GM12873 (cell line): Measurements from ENCODE around the gene POLDIP3.

Experiments used
- TF ChIP-seq, protein P1 (sequence below): IDR thresholded peaks from 2 replicates; pipeline ENCODE4 v1.5.1; 2012; ENCODE audit warnings: low read depth, mild to moderate bottlenecking, moderate library complexity, low read length, control low read depth; ENCODE audit not compliant: insufficient read depth; ENCODE audit errors: missing control alignments

The POLDIP3 gene

DNA sequence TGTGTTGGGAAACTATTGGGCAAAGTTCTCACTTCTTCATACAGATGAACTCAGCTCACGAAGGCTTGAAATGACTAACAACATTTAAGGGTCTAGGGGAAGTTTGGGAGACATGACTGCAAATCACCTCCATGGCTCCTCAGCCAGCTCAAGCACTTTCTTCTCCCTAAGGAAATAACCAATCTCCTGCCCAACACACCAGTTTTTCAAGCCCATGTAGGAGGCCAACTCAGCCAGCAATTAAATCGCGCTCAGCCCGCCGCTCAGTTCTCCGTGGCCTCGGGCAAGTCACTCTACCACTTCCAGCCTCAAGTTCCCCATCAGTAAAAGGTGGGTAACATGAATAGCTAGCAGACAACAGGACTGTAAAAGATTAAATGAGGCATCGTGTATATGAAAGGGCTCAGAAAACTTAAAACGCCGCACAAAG, 796 bp downstream of the POLDIP3 start:
- TF ChIP-seq, protein P1, sequence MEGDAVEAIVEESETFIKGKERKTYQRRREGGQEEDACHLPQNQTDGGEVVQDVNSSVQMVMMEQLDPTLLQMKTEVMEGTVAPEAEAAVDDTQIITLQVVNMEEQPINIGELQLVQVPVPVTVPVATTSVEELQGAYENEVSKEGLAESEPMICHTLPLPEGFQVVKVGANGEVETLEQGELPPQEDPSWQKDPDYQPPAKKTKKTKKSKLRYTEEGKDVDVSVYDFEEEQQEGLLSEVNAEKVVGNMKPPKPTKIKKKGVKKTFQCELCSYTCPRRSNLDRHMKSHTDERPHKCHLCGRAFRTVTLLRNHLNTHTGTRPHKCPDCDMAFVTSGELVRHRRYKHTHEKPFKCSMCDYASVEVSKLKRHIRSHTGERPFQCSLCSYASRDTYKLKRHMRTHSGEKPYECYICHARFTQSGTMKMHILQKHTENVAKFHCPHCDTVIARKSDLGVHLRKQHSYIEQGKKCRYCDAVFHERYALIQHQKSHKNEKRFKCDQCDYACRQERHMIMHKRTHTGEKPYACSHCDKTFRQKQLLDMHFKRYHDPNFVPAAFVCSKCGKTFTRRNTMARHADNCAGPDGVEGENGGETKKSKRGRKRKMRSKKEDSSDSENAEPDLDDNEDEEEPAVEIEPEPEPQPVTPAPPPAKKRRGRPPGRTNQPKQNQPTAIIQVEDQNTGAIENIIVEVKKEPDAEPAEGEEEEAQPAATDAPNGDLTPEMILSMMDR: no peak

DNA sequence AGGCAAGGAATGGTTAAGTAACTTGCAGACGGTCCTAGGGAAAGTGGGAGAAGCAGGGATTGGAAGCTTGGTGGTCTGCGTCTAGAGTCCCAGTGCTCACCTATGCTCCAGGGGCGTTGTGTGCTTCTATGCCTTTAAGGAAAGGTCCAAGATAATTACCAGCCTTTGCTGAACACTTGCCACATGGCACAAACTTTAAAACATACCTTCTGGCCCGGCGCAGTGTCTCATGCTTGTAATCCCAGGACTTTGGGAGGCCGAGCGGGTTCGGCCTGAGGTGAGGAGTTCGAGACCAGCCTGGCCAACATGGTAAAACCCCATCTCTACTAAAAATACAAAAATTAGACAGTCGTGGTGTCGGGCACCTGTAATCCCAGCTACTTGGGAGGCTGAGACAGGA, 2.3 kb downstream of the POLDIP3 start:
- TF ChIP-seq, protein P1: no peak

DNA sequence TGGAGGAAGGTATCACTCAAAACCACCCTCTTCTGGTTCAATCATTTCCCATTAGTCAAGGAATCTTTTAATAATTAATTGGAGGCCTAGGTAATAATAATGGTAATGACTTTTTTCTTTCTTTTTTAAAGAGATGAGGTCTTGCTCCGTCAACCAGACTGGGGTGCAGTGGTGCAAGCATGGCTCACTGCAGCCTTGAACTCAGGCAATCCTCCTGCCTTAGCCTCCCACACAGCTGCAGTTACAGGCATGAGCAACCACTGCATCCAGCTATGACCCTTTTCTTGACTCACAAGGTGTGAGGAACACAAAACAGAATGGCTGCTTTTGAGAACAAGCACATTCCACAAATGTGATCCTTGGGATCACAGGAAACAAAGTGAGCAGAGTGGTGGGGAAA, 3.6 kb downstream of the POLDIP3 start:
- TF ChIP-seq, protein P1: no peak

DNA sequence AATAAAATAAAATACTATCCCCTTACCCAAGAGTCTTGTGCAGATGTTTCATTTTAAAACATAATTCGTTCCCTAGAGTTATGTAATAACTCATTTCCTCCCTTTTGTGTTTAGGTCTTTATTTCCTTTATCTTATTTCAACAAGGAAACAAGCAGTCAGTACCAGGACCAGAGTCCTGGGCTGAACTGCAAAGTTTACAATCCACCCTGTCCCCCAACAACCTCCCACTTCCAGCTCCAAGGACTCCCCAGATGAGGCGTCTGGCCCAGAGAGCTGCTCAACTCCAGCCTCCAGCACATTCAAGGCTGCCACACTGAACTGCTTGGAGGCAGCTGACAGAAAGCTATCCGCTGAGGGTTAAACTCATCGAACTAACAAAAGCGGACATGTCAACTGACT, 4.5 kb downstream of the POLDIP3 start:
- TF ChIP-seq, protein P1: no peak

DNA sequence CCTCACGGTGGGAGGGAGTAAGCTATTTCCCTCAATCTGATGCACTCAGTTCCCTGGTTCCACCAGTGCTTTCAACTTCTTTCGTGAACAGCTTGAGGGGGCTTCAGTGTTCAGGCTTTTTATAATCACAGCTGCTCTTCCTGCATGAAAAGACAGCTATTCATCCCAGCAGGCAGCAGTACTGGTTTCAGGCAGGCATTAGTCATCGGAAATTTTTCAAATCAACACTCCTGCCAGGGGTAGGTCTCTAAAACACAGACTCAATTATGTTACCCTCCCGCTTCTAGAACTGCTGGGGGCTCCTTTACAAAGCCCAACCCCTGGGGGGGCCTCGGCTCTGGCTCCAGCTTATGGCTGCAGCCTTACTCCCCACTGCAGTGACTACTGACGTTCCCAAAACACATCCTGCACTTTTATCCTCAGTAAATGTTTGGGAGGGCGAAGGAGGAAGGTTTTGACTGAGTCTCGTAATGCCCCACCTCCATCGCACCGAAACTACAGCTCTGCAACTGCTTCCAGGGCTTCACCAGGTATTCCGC, 5.8 kb downstream of the POLDIP3 start:
- TF ChIP-seq, protein P1: no peak

DNA sequence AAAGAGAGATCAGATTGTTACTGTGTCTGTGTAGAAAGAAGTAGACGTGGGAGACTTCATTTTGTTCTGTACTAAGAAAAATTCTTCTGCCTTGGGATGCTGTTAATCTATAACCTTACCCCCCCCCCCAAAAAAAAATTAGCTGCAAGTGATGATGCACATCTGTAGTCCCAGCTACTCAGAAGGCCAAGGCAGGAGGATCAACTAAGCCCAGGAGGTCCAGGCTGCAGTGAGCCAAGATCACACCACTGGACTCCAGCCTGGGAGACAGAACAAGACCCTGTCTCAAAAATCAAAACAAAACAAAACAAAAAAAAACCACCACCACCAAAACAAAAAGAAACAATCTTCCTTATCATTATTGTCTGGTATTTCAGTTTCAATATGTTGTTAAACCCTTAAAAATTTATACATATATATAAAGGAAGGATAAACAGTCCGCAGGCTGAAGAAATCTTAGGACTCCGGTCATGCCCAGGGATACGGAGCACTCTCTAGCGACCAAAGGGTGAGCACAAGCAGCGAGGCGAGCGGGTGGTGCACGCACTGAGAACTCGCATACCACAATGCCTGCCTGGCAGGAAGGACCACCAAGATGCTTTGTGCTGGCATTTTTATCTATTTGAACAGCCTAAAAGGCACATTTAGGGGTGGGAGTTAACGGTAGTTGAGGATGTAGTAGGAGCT, 6.4 kb downstream of the POLDIP3 start:
- TF ChIP-seq, protein P1: no peak

DNA sequence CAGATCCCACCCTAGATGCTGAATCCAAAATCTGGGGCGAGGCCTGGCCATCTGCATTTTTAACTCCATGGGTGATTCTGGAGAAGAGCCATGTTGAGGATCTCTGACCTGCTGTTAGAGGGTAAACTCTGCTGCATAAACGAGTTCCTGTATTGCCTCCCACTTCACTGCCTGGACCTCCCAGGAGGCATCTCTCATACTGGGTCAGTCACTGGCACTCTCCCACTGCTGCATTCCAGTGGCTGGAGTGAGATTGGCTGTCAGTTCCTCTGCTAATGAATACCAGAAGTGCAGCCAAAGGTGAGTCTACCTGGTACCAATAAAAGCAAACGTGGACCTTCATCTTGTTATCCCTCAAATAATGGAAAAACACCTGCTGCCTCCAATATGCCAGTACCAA, 10.3 kb downstream of the POLDIP3 start:
- TF ChIP-seq, protein P1: no peak
